HG03097 (cell line): Measurements from ENCODE around the gene PRKAR1B.

ENCODE experiments used
- ATAC-seq: cut with Tn5 transposase; IDR thresholded peaks from one replicate; pipeline ENCODE4 v1.9.1; 2021; ENCODE audit not compliant: unreplicated experiment, low FRiP score

PRKAR1B gene

DNA sequence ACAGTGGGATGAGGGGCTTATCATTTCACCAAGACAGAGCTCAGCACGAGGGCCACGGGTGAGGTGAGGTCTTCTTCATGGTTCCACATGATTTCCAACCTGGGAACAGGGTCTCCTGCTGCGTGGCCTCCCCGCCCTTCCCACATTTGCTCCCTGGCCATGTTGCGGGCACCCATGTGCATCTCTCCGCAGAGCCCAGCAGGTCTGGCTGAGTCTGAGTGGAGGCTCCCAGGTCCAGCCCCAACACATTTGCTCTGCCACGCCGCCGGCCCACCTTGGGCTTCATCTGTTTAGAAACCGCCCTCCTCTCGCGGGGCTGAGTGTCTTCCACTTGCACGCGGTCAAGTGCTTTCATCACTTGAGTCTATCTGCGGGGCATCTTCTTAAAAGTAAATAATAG lies 14.8 kb upstream of the PRKAR1B start:
- ATAC-seq, result no peak

DNA sequence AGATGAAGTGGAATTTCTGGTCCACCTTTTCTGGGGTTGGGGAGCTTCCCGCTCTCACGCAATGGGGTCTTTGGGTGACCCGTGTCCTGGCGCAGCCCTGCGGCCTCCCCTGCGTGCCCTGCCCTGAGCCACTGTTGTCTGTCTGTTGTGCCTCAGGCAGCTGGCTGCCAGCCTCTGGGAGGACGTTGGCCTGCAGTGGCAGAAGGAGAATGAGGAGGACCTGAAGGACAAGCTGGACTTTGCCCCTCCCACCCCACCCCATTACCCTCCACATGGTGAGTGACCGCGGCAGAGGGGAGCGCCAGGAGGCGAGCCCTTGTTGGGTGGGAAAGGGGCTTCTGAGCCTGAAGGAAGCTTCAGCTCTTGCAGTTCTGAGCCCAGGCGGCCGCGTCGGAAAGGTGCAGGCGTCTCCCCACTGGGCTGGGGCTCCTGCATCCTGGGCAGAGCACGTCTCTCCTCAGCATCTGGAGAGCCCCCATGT lies 14.2 kb upstream of the PRKAR1B start:
- no peak for ATAC-seq

DNA sequence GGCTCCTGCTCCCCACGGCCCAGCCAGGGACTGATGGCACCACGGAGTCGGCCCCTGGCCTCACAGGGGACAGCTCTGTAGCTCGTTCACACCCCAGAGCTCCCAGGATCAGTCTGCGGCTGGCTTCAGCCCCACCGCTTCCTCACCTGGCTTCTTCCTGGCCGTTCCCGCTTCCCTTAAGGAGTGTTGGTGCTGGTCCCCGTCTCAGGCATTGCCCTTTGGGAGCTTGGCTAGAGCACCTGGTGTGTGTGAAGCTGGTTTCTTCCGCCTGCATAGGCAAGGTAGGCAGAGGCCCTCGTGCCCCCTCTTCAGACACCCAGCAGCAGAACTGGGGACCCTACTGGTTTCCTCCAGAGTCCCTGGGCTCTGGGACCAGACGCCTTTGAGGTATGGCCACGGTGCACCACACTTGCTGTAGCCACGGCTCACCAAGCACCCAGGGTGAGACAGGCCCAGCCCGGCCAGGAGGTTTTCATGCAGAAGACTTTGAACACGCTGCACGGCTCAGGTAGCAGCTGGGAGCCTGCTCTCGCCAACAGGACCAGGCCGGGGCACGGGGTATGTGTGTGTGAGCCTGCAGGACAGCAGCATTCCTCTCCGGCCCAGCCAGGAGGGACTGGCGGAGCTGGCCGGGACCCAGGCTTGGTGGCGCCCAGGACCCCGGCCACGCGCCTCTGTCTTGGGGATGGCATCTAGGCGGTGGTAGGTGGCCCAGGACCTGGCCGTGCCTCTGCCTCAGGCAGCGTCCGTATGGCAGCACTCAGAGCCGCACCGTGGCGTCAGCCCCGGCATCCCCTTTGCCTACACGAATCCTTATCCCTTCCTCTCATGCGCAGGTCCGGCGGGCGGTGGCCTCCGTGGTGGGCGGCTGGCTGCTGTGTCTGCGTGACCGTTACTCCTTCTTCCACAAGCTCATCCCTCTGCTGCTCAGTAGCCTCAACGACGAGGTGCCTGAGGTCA lies 13.2 kb upstream of the PRKAR1B start:
- no peak for ATAC-seq

DNA sequence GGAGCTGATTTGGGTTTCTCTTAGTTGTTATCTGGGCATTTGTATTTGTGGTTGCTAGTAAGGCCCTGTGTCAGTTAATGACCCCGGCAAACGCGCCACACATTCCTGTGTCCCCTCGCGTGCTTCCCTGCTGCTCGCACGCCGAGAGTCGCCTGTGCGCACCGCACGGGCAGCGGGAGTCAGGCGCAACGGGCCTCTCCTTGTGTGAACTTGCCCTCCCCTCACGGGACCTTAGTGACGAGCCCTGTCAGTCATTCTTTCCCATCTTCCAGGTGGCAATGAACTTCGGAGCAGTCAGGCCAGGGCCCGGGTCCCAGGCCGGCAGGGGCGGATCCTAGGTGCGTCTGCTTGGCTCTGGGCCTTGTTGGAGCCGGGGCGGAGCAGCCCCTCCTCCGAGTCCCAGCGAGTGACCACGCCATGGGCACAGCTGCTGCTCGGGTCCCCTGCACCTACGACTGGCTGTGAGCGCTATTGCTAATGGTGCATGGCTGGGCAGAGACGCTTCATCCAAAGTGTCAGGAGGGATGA lies 12.4 kb upstream of the PRKAR1B start:
- ATAC-seq, result no peak

DNA sequence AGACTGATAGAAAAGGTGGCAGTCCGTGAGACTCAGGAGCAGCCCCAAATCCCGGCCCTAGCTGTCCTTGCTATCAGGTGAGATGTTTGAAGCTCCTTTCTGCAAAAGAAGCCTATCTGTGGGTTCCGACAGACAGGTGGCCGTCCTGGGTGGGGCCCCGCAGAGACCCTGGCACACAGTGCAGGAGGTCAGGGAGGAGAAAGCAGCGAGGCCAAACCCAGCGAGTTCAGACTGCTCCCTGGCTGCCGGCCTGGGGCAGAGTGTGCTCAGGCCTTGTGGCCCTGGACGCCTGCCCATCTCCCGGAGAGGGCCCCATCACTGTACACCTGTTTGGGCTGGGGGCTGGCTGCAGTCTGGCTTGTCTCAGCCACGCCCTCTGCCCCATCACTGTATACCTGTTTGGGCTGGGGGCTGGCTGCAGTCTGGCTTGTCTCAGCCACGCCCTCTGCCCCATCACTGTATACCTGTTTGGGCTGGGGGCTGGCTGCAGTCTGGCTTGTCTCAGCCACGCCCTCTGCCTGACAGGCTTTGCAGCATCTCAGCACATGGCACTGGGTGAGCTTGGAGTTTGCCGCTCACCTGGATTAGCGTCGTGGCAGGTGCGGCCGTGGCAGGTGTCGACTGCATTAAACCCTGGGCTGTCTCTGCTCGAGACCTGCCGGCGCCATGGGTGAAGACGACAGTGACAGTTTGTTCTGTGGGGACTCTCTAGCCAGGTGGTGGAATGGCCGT lies 11.8 kb upstream of the PRKAR1B start:
- ATAC-seq, result no peak

DNA sequence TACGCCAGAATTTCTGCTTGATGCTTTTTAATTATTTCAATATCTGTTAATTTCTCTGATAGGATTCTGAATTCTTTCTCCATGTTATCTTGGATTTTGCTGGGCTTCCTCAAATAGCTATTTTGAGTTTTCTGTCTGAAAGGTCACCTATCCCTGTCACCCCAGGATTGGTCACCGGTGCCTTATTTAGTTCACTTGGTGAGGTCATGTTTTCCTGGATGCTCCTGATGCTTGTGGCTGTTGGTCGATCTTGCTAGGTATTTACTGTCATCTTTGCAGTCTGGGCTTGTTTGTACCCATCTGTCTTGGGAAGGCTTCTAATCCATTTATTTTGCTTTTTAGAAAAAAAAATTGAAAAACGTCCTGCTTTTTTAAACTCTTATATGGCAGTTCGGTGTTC lies 11.2 kb upstream of the PRKAR1B start:
- ATAC-seq, result no peak

DNA sequence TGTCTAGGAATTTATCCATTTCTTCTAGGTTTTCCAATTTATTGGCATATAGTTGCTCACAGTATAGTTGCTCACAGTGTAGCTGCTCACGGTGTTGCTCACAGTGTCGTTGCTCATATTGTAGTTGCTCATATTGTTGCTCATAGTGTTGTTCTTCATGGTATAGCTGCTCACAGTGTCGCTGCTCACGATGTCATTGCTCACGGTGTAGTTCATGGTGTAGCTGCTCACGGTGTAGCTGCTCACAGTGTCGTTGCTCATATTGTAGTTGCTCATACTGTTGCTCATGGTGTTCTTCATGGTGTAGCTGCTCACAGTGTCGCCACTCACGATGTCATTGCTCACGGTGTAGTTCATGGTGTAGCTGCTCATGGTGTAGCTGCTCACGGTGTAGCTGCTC lies 7.7 kb upstream of the PRKAR1B start:
- ATAC-seq, result no peak

DNA sequence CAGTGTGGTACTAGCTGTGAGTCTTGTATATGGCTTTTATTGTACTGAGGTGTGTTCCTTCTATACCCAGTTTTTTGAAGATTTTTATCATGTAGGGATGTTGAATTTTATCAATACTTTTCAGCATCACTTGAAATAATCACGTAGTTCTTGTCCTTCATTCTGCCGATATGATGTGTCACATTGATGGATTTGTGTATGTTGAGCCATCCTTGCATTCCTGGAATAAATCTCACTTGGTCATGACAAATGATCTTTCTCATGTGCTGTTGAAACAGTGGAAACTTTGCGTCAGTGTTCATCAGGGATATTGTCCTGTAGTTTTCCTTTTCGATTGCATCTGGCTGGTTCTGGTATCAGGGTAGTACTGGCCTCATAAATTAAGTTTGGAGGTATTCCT lies 7.1 kb upstream of the PRKAR1B start:
- ATAC-seq, result no peak

DNA sequence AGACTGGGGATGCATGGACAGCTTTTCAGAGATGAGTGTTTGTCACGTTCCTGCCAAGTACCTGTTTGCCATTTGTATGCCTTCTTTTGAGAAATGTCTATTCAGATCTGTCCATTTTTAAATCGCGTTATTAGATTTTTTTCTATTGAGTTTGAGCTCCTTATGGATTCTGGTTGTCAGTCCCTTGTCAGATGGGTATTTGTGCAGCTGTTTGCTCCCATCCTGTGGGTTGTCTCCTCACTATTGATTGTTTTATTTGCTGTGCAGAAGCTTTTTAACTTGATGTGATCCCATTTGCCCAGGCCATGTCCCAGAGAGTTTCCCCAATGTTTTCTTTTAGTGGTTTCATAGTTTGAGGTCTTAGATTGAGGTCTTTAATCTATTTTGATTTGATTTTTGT lies 5.5 kb upstream of the PRKAR1B start:
- no peak for ATAC-seq

DNA sequence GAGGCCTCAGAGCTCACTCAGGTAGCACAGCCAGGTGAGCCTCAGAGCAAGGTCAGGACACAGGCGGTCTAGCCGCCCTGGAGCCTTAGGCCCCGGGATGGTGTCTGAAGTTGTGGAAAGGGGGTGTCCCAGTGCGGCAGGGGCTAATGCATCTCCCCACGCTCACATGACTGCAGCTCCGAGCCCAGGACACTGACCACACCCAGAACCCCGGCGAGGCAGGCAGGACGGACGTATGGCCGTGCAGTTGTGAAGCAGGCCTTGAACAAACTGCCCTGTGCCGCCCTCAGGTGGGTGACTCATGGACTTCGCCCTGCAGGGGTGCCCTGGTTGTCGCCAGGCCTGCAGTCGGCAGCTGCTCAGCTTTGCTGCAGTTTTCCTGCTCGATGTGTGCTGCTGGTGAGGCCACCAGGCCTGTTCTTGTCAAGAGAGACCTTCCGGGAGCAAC lies 5.0 kb upstream of the PRKAR1B start:
- no peak for ATAC-seq

DNA sequence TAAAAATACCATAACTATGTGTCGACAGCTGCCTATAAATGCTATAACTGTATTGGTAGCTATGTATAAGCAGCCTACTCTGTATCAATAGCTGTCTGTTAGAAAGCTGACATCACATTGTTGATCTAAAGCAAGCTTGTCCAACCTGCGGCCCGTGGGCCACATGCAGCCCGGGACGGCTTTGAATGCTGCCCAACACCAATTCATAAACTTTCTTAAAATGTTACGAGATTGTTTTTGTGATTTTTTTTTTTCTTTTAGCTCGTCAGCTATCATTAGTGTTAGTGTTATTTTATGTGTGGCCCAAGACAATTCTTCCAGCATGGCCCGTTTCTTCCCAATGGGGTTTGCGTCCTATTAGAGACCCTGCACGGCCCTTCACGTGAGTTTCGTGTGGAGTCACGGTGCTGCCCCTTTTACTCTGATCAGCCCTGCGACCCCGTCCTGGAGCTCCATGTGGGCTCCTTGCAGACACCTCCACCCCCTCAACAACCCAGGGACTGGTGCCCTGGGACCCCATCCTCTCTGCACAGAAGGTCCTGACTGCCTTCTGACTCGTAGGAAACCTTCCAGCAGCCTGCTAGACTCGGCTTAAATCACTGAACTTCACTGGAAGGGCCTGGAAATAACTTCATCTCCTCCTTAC lies 4.5 kb upstream of the PRKAR1B start:
- ATAC-seq, result no peak

DNA sequence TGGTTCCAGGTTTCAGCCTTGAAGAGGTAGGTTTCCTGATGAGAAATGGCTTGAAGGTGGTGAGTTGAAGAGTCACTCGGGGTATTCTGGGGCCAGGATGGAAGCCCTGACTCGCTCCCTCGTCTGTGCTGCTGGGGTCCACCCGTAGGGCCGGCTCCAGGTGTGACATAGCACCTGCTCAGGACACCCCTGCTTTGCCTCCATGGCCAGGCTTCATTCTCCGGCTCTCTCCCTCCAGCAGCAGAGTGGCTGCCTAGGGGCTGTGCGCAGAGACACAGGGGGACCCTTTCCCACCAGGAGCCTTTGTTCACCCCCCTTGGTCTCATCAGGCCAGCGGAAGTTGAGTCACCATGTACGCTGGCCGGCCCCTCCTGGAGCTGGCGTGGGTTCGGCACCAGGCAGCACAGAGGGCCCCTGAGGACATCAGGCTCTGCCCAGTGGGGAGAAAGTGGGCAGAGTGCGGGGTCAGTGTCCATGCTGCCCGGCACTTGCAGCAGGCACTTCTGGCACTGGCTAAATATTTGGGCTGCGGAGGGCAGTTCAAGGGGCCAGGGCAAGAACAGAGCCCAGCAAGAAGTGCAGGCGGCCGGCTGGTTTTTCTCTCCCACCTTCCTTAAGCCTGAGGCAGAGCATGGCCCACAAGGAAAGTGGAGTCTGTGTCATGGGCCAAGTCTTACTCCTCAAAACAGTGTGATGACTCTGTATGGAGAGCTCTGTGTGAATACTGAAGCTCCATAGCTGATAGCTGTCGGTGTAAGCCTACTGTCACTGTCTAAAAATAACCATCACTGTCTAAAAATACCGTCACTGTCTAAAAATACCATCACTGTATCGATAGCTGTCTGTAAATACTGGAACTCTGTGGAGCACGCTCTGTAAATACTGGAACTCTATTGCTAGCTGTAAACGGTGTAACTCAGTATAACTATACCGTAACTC lies 3.7 kb upstream of the PRKAR1B start:
- ATAC-seq, result no peak

DNA sequence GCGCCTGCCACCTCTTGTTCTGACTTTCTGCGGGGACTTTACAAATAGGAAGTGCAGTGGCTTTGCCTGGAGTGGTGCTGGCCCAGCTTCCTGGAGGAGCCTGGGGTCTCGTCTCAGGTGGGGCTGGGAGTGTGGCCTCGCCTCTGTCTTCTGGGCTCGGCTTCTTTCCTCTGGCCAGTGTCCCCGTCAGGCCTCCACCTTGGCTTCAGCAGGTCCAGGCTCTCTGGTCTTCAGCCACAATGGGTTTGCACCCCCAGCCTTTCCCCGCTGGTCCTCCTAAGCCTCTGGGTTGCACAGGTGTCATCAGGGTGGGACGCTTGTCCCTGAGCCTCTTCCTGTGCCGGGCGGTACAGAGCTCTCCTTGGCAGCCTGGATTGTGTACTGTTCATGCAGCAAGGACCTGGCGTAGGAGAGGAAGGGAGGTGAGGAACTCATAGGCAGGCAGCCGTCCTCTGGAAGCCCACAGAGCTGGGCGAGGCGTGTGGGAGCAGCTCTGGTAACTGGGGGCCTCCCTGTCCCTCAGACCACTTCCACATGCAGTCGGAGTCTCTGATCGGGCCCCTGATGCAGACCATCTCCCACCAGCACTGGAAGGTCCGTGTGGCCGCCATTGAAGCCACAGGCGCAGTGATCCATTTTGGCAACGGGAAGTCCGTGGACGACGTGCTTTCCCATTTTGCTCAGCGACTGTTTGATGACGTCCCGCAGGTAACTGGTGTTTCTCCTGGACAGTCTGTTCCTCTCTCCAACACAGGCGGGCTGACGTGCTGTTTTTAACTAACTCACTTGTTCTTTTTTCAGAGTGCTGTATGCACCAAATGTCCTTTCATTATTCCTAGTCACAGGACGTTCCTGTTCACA lies 2.3 kb upstream of the PRKAR1B start:
- ATAC-seq, result no peak

DNA sequence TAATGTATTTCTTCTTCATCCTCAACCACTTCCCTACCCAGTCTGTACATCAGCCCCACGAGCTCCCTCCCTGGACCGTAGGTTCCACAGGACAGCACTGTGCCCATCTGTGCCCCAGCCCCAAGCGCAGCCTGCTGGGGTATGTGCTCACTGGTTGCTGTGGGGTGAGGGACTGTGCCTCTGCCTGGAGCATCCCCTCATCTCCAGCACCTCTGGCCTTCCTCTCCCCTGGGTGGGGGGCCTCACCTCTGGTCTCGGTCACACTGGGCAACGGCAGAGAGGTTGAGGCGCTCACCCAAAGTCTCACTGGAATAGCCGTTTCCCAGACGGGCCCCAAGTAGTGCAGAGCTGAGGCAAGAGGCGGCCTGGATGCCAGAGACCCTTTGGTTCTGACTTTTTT lies 1.5 kb upstream of the PRKAR1B start:
- ATAC-seq, result no peak

DNA sequence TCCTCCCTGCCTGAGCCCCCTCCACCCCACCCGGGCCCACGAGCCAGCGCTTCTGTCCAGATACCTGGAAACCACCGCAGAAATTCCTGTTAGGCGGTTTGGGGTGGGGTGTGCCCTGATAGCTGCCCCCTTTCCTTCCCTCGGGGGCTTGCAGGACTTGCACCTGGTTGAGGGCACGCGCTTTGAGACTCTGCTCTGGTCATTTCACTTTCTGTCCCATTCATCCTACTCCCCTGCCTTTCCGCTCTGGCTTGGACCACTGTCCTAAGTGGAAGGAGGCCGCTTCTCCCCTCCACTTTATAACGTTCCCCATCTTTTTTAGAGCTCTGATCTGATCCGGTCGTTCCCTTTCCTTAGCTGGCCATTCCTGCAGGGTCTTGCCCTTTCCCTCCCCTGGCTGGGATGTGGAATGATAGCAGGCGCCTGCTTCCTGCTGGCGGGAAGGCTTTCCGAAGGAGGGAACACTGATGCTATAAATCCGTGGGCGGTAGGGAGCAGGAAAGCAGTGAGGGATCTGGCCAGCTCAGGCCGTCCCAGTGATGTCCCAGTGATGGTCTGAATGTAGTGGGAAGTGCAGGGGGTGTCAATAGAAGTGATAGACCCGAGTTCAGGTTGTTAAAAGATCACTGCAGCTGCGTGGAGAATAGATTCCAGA lies 852 bp upstream of the PRKAR1B start:
- ATAC-seq, result no peak

DNA sequence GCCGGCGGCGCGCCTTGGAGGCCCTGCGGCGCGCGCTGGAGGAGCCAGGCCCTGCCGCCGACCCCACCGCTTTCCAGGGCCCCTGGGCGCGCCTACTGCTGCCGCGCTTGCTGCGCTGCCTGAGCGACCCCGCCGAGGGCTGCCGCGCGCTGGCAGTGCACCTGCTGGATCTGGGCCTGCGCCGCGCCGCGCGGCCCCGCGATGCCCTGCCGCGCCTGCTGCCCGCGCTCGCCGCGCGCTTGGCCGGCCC lies 302 bp downstream of the PRKAR1B start:
- ATAC-seq, result peak; percentile 20

DNA sequence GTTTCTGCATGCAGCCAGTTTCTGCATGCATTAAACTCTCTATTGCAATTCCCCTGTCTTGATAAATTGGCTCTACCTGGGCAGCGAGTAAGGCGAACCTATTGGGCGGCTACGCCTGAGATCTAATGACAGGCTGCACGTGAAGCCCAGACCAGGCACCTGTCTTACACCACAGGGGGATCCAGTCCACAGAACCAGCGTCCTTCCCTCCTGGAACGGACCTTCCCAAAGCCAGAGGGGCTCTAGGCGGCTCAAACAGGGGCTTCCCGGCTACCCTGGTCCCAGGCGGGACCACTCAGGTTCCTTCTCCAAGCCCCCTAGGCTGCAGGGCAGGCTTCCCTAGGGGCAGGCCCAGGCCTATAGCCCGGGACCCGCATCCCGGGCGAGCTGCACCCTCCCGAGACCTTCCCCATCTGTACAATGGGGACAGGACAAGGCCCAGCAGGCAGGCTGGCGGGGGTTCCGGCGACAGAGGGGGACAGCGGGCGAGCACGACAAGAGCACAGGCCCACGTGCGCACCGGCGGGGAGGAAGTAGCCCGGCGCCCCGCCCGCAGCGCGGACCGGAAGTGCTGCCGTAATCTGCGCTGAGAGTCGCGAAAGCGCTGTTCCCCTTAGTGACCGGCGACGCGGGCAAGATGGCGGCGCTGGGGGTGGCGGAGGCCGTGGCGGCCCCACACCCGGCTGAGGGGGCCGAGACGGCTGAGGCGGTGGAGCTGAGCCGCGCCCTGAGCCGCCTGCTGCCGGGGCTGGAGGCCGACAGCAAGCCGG lies 812 bp downstream of the PRKAR1B start, which contains the start of gene DNAAF5:
DNAAF5 (plus strand) TSS at position 616 of the 770 bp plus-strand sequence; CDS start at position 638, 22 bp downstream.
- peak; percentile 72 for ATAC-seq
